Lower leg skin (tissue), 4 donors: ENCODE measurements around the gene POGZ. TPM values are rescaled to one million over a fixed set of nuclear protein-coding genes. Genes with fewer than 3 reads are reported as not detected.

Experiments
- DNase-seq, 2 donors: peaks; one replicate each; pipeline ENCODE4 v3.0.0-alpha.2; 2019; ENCODE audit warnings: low spot score in 2 of 2
- H3K4me3 ChIP-seq: fragments of 200-600 bp; sonication (generic); 2 replicates; pipeline ENCODE4 v1.5.1; 2017; ENCODE audit warnings: mild to moderate bottlenecking, low read depth; ENCODE audit not compliant: poor library complexity, severe bottlenecking
- POLR2A ChIP-seq, 2 donors: fragments of 450-650 bp; IDR thresholded peaks; one replicate each; pipeline ENCODE4 v1.6.1; 2016 to 2017; ENCODE audit warnings: antibody characterized with exemption in 2 of 2, mild to moderate bottlenecking in 1 of 2, moderate library complexity in 1 of 2
- WGBS, 2 donors: methylation state at CpG; one replicate each; pipeline ENCODE4 v1.1.5; 2018; 5-methylcytosine and 5-hydroxymethylcytosine counted together
- intact Hi-C: fragments of 100-400 bp; cut with DNase I; formaldehyde crosslinking; loops from one replicate; pipeline ENCODE4 v1.15.0; 2023; ENCODE audit warnings: low total_unique reads
- total RNA-seq, 4 donors: library from RNA; depleted of rRNA; stranded (reverse); fragments of >200 nt; gene quantifications; one replicate each; pipeline ENCODE4 v1.1.0, GENCODE V29; 2016
- TF ChIP-seq, protein P1 (sequence below), 3 donors: fragments of 450-650 bp; IDR thresholded peaks; one replicate each; pipeline ENCODE4 v1.5.1; 2016; ENCODE audit warnings: antibody characterized with exemption in 3 of 3, mild to moderate bottlenecking in 3 of 3, moderate library complexity in 2 of 3

Gene POGZ
- total RNA-seq, 4 donors from 2014 or later = 23.7 to 71.8 (median 26.8) TPM

DNA sequence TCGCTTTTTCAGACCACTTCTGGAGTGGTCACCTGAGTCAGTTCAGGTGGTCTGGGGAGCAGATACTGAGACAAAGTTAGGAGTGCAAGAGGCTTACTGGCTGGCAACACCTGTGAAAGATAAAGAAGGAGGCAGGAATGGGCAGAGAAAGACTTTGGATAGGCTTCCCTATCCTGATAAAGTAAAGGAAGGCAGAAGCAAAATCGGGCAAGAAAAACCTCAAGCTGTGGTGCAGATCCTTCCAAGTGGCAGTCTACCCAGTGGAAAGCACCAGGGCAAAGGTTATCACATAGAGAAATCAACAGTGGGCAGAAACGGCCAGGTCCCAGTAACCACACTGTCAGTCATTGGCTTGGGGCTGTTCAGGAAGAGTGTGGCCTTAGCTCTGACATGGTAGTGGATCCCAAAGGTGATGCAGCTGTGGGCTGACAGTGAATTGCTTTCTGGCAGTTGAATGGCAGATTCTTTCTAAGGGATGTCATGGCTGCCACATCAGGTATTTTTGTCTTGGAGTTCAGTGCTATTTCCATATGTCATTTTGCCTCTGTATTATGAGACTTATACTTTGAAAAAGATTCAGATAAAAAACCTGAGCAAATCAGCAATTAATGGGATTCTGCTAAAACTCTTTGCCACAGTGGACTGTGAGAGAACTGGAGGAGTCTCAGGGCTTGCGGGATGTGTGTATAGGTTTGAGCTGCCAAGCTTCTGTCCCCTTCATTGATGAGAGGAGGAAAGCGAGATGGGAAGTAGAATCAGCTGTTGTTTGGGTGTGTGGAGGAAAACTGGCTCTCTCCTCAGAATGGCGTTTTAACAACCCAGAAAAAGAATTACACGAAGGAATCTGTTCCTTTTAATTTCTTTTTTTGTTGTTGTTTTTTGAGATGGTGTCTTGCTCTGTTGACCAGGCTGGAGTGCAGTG, 43.8 kb upstream of the POGZ start:
- DNase-seq = no peak
- 75 to 84% methylated on average over 7 of the region's 7 CpGs for WGBS, 2 donors
- no peak overlapping the region for H3K4me3 ChIP-seq
- intact Hi-C loops = no loop called here
- TF ChIP-seq, protein P1, sequence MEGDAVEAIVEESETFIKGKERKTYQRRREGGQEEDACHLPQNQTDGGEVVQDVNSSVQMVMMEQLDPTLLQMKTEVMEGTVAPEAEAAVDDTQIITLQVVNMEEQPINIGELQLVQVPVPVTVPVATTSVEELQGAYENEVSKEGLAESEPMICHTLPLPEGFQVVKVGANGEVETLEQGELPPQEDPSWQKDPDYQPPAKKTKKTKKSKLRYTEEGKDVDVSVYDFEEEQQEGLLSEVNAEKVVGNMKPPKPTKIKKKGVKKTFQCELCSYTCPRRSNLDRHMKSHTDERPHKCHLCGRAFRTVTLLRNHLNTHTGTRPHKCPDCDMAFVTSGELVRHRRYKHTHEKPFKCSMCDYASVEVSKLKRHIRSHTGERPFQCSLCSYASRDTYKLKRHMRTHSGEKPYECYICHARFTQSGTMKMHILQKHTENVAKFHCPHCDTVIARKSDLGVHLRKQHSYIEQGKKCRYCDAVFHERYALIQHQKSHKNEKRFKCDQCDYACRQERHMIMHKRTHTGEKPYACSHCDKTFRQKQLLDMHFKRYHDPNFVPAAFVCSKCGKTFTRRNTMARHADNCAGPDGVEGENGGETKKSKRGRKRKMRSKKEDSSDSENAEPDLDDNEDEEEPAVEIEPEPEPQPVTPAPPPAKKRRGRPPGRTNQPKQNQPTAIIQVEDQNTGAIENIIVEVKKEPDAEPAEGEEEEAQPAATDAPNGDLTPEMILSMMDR (IDR thresholded peaks at IDR 0.05) = no peak
- TF ChIP-seq POLR2A (IDR thresholded peaks at IDR 0.05) = no peak

DNA sequence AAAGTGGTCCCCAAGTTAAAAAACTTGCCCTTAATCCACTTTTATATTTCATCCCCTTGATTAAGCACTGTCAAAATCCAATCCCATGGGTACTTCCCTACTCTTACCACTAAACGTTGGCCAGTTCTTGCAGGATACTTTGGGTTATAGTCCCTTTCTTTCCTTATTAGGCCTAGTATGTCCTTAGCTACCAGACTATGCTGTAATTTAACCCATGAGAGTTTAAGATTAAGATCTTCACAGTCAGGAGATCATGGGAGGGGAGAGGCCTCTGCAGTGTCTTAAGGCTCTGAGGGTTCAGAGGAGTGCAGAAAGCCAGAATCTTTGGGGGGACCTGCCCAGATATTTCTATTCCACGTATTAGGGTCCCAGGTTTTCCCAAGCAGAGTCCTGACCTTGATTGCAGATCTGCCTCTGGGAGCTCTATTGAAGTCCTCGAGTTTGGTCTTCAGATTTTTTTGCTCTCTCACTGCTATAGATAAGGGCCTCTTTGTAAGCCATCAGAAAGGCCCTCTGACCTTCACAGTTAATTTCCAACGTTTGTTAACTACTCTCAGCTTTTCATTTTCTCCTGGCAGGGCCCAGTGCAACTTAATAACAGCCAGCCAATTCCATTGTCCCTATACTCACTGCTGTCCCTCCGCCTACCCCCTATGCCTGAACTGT, 42.9 kb upstream of the POGZ start:
- WGBS, 2 donors = 64 to 66% methylated on average over 5 of the region's 5 CpGs
- TF ChIP-seq, protein P1 (IDR thresholded peaks at IDR 0.05) = no peak
- no peak for TF ChIP-seq POLR2A (IDR thresholded peaks at IDR 0.05)
- no peak overlapping the region for H3K4me3 ChIP-seq
- intact Hi-C loops = no loop called here
- no peak for DNase-seq

DNA sequence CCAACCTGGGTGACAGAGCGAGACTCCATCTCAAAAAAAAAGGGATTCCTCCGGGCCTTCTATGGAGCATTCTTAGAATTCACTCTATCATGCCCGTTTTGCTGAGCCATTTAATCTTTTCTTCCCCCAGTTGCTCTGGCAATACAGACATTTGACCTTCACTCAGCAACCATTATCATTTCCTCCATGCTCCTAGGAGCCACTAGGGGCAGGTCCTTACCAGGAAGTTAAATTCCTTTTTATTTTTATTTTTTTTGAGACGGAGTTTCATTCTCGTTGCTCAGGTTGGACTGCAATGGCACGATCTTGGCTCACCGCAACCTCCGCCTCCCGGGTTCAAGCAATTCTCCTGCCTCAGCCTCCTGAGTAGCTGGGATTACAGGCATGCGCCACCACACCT, 42.2 kb upstream of the POGZ start:
- H3K4me3 ChIP-seq = no peak overlapping the region
- WGBS, 2 donors = 72 to 88% methylated on average over 10 of the region's 10 CpGs
- TF ChIP-seq, protein P1 (IDR thresholded peaks at IDR 0.05) = no peak
- no peak for TF ChIP-seq POLR2A (IDR thresholded peaks at IDR 0.05)
- intact Hi-C loops = no loop called here
- no peak for DNase-seq

DNA sequence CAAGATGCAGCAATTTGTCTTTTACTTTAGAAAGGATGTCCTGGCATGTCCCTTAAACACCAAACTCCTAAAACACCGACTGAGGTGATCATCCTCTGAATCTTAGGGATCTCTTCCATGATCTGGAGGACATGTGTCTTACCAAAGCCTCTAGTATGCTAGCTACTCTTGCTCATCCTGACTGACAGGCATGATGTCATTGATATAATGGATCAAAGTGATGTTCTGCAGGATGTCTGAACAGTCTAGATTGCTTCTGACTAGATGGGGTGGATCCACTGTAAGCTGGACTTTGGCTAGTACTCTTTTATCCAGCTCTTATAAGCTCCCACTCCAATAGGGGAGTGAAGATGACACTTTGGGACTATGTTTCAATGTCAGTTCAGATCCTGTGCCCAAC, 40.6 kb upstream of the POGZ start:
- TF ChIP-seq, protein P1 (IDR thresholded peaks at IDR 0.05) = no peak
- no peak for TF ChIP-seq POLR2A (IDR thresholded peaks at IDR 0.05)
- DNase-seq = no peak
- no peak overlapping the region for H3K4me3 ChIP-seq
- intact Hi-C loops = no loop called here
- WGBS, 2 donors = 90 to 94% methylated on average over 1 of the region's 1 CpG

DNA sequence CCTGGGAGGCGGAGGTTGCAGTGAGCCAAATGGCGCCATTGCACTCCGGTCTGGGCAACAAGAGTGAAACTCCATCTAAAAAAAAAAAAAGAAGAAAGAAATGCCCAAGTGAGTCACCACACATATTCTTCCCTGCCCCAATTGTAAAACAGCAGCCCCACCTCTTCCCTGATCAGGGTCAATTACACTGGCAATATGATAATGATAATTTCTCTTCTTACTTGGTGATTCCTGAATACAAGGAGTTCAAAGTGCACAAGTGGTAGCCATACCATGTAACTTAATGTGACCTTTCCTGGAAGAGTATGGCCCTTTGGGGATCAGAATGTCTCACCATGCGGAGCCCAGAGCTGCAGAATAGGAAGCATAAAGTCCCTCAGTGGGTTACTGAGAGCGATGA, 40.1 kb upstream of the POGZ start:
- no peak overlapping the region for H3K4me3 ChIP-seq
- 94 to 97% methylated on average over 5 of the region's 5 CpGs for WGBS, 2 donors
- DNase-seq = no peak
- no peak for TF ChIP-seq POLR2A (IDR thresholded peaks at IDR 0.05)
- TF ChIP-seq, protein P1 (IDR thresholded peaks at IDR 0.05) = no peak
- intact Hi-C loops = no loop called here
